HG03457 (cell line): ENCODE results near the gene SMARCA5.

Experiments used
- ATAC-seq: cut with Tn5 transposase; IDR thresholded peaks from one replicate; pipeline ENCODE4 v1.9.1; 2021; ENCODE audit warnings: moderate number of reproducible peaks; ENCODE audit not compliant: unreplicated experiment

Gene SMARCA5

DNA sequence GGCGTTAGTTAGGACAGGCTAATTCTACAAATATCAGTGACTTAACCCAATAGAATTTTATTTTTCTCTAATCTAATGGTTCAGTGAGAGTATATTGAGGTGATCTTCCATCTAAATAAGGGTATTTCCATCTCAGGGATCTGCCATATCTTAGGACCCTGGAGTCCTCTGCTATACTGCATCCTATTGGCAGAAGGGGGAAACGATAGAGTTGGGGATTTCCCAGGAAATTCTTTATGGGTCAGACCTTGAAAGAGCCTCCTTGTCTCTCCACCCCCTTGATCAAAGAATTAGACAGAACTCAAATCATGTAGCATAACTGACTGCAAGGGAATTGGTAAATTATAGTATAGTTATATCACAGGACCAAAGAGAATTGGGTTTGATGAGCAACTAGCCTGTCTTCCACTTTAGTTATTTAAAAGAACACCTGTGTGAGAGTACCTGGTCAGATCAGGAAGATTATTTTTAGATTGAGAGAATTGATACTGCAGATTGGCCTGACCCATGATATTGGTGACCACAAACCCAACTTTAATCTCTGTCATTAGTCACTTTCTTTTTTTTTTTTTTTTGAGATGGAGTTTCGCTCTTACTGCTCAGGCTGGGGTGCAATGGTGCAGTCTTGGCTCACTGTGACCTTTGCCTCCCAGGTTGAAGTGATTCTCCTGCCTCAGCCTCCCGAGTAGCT, 25.6 kb downstream of the SMARCA5 start:
- no peak for ATAC-seq

DNA sequence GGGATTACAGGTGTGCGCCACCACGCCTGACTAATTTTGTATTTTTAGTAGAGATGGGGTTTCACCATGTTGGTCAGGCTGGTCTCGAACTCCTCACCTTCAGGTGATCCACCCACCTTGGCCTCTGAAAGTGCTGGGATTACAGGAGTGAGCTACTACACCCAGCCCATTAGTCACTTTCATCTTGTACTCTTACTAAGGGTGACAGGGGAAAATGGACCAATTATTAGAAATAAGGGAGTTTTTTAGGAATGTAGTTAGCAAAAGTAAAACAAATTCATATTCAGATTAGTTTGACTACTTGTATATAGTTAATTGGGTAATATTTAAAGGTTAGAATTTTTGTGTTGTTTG, 26.1 kb downstream of the SMARCA5 start:
- ATAC-seq = no peak

- ATAC-seq = no peak
Observed at GRCh38 chr4:143549928-143550327, 36.4 kb downstream of the SMARCA5 start.

- ATAC-seq = peak; percentile 31
Observed at GRCh38 chr4:143554728-143555597, 41.5 kb downstream of the SMARCA5 start.

GRCh38 chr4:143555676-143556075, 42.2 kb downstream of the SMARCA5 start:
- ATAC-seq = no peak

DNA sequence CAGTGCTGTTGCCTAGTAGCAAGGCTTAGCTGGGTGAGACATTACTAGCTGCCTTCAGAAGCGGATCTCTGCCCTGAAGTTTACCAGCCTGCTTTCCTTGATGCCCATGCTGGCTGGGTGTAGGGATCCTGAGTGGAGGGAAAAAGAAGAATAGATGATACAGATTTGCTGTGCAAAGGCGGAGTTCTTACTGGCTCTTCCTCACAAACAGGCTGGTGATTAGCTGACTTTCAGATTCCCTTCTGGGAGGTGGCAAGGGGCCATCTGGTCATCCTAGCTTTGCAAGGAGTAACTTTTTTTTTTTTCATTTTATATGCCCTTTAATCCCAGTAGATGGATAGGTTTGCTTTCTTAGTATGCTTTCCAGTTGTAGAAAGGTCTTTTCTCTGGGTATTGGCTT, 44.8 kb downstream of the SMARCA5 start:
- ATAC-seq = no peak

GRCh38 chr4:143558823-143559756, 45.6 kb downstream of the SMARCA5 start:
- peak; percentile 86 for ATAC-seq

DNA sequence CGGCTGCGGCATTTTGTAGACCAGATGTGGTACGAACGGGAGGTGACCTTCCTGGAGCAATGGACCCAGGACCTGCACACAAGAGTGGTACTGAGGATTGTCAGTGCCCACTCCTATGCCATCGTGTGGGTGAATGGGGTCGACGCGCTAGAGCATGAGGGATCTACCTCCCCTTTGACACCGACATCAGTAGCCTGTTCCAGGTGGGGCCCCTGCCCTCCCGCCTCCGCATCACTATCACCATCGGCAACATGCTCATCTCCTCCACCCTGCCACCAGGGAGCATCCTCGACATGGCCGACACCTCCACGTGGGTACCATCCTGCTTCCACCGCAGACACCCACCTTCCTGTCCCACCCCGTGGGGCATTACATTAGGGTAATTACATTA, 46.2 kb downstream of the SMARCA5 start:
- no peak for ATAC-seq

- ATAC-seq = no peak
Observed at GRCh38 chr4:143564472-143564871, 51.0 kb downstream of the SMARCA5 start.

DNA sequence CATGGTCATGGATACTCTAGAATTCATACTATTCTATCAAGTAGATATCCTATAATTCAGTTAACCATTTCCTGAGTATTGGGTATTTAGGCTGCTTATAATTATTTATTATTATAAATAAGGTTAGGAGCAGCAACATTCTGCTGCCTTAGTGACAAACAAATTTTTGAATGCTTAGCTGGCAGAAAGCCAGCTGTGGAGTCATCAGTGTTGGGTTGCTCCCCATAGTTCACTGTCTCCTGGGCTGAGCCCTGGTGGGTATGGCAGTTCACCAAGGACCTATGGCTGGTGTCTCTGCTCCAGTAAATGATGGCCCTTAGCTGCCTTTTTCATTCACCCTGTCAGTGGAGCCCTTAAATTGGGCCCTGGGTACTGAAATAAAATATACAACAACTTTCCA, 61.8 kb downstream of the SMARCA5 start:
- ATAC-seq = no peak

DNA sequence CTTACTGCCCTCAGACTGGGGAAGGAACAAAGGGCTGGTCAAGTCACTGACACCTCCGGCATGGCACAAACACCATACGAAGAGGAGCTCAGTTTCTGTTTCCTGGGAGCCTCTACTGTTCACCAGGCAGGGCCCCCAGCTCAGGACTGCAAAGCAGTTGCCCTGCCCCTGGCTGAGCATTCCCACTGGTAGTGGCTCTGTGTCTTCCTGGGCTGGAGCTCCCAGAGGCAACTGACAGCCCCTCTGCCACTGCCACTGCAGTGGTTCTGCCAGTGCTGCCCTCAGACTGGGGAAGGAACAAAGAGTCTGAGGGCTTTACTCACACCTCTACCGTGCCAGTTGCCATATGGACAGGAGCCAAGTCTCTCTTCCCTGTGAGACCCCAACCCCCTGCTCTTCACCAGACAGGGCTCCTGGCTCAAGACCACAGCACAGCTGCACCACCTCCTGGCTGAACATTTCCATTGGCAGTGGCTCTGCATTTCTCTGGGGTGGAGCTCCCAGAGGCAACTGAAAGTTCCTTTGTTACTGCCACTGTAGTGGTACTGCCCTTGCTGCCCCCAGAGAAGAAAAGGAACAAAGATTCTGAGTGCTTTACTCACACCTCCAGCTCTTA, 67.9 kb downstream of the SMARCA5 start:
- no peak for ATAC-seq

DNA sequence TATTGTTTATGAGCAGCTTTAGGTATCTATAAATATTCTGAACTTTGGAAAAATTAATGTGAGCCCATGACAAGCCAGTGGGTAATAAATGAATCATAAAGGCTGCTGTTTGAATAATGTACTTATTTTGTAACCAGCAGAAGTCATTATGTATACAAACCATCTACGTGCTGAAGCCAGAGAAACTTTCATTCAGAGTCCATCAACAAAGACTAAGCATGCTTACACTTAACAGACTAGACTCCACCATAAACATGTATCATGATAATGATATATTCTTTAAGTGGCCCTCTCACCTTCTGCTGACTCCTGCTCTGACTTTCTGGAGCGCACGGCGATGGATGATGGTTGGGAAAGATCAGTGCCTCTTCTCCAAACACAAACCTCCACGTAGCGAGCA, 72.0 kb downstream of the SMARCA5 start:
- ATAC-seq = no peak

DNA sequence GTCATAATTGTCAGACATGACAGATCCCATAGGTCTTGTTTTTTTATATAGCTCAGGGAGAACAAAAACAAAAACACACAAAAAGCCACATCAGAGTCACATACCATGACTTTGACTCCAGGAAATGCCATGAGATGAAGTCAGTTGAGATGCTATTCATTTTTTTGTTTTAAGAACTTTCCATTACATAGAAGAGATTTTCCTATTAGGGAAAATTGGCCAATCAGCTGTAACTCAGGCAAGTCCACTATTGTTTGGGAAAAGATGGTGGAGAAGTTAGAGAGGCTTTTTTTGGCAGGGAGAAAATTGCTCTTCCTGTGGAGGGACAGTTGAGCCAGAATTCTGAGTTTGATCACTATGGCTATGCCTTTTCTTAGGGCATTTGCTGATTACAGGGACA, 72.6 kb downstream of the SMARCA5 start:
- ATAC-seq = no peak

- no peak for ATAC-seq
Observed at GRCh38 chr4:143587703-143588102, 74.2 kb downstream of the SMARCA5 start.

- ATAC-seq = no peak
Observed at GRCh38 chr4:143597276-143597675, 83.8 kb downstream of the SMARCA5 start.

DNA sequence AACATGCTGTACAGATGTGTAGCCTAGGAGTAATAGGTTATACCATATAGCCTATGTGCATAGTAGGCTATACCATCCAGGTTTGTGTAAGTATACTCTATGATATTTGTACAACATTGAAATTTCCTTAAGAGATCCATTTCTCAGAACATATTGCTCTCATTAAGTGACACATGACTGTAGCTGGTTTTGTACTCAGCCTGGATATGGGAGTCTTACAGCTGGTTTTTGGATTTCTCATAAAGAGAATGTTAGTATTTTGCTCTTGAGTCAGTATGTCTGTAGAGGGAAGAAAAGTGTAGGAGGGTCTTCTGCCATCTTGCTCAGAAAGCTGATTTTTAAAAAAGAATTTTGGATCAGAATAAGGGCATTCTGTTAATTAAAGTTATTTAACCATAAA, 85.3 kb downstream of the SMARCA5 start:
- ATAC-seq = no peak

DNA sequence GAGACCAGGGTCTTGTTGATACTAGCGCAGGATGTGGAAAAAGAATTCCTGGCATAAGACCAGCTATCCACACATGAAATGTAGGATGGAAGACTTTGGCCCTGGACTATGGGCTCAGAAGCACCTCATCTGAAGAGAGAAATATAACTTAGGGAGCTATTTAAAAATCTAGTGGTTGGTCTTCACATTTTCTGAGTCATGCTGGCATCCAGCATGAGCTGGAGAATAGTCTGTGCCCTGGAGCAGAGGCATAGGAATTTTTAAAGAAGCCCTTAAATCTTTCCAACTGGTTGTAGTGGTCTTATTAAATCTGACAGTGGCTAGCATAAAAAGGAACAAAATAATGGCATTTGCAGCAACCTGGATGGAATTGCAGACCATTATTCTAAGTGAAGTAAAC, 86.3 kb downstream of the SMARCA5 start:
- ATAC-seq = no peak

DNA sequence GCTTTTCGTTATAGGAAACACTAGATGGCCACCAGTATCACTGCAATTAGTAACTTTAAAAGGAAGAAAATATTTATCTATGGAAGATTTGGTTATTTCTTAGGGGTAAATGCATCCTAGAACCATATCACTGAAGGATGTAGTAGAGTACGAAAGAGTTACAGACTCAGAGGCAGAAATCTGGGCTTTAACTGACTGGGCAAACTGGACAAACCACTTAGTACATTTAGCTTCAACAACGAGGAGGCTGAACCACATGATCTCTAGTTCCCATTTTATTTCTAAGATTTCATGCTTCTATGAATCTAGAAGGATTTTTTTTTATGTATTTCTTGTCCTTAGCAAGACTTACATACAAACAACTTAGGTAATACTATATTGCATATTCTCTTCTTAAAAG, 93.0 kb downstream of the SMARCA5 start:
- ATAC-seq = no peak
